ENCODE measurements around the gene TRMT1L. TPM values are rescaled to one million over a fixed set of nuclear protein-coding genes. Genes with fewer than 3 reads are reported as not detected.

The TRMT1L gene
- total RNA-seq, 1 experiment from 2014 or later, result 24.3 TPM

GRCh38 chr1:185129708-185130107, 27.0 kb downstream of the TRMT1L start:
- Histone ChIP-seq H3K9me3 (ENCODE audit: low read depth, low read length, poor library complexity, severe bottlenecking) (peaks cover 13% of the 10 kb centered on the region), H3K4me1 (ENCODE audit: insufficient read depth, low read length, poor library complexity, severe bottlenecking) (no peaks in the 10 kb centered on the region), H3K27me3 (replicated peaks; ENCODE audit: insufficient read depth, low read depth, low read length, poor library complexity) (no peaks in the 10 kb centered on the region), H3K36me3 (ENCODE audit: insufficient read depth, low read length, poor library complexity, severe bottlenecking) (peaks cover 22% of the 10 kb centered on the region), H3K27ac (ENCODE audit: low read depth, low read length, poor library complexity, severe bottlenecking) (no peak overlapping the region), H3K4me3 (ENCODE audit: low read depth, low read length, poor library complexity, severe bottlenecking) (no peak overlapping the region)
- DNase-seq (ENCODE audit: low spot score), result no peak
- TF ChIP-seq EZH2 (IDR thresholded peaks at IDR 0.05; ENCODE audit: borderline replicate concordance, low read depth, low read length, poor library complexity, severe bottlenecking) (no peak), CTCF (conservative IDR thresholded peaks at IDR 0.05; ENCODE audit: low read depth, low read length) (no peak)
- ChIA-PET POLR2A (ENCODE audit: low non-redundant PET) (no interaction called here), CTCF (no interaction called here)
- intact Hi-C loops (cut with micrococcal nuclease; ENCODE audit: unreplicated experiment), result no loop called here
- BruUV-seq (replicated peaks), result no TSS peak

- no peak for TF ChIP-seq CTCF (conservative IDR thresholded peaks at IDR 0.05; ENCODE audit: low read depth, low read length)
- TF ChIP-seq EZH2 (IDR thresholded peaks at IDR 0.05; ENCODE audit: borderline replicate concordance, low read depth, low read length, poor library complexity, severe bottlenecking), result no peak
- no TSS peak for BruUV-seq (replicated peaks)
- POLR2A ChIA-PET (ENCODE audit: low non-redundant PET), result no interaction called here
- DNase-seq (ENCODE audit: low spot score), result no peak
- H3K4me1 ChIP-seq (ENCODE audit: insufficient read depth, low read length, poor library complexity, severe bottlenecking), result no peaks in the 10 kb centered on the region
- intact Hi-C loops (cut with micrococcal nuclease; ENCODE audit: unreplicated experiment), result no loop called here
- peaks cover 10% of the 10 kb centered on the region for H3K9me3 ChIP-seq (ENCODE audit: low read depth, low read length, poor library complexity, severe bottlenecking)
- H3K36me3 ChIP-seq (ENCODE audit: insufficient read depth, low read length, poor library complexity, severe bottlenecking), result no peaks in the 10 kb centered on the region
- no peak overlapping the region for H3K27ac ChIP-seq (ENCODE audit: low read depth, low read length, poor library complexity, severe bottlenecking)
- CTCF ChIA-PET, result no interaction called here
- H3K27me3 ChIP-seq (replicated peaks; ENCODE audit: insufficient read depth, low read depth, low read length, poor library complexity), result no peaks in the 10 kb centered on the region
- no peak overlapping the region for H3K4me3 ChIP-seq (ENCODE audit: low read depth, low read length, poor library complexity, severe bottlenecking)
Observed at GRCh38 chr1:185112356-185112755, 44.4 kb downstream of the TRMT1L start.

GRCh38 chr1:185111873-185112272, 44.9 kb downstream of the TRMT1L start:
- DNase-seq (ENCODE audit: low spot score), result no peak
- H3K9me3 ChIP-seq (ENCODE audit: low read depth, low read length, poor library complexity, severe bottlenecking), result peaks cover 10% of the 10 kb centered on the region
- intact Hi-C loops (cut with micrococcal nuclease; ENCODE audit: unreplicated experiment), result no loop called here
- H3K36me3 ChIP-seq (ENCODE audit: insufficient read depth, low read length, poor library complexity, severe bottlenecking), result no peaks in the 10 kb centered on the region
- H3K27me3 ChIP-seq (replicated peaks; ENCODE audit: insufficient read depth, low read depth, low read length, poor library complexity), result no peaks in the 10 kb centered on the region
- no peaks in the 10 kb centered on the region for H3K4me1 ChIP-seq (ENCODE audit: insufficient read depth, low read length, poor library complexity, severe bottlenecking)
- TF ChIP-seq EZH2 (IDR thresholded peaks at IDR 0.05; ENCODE audit: borderline replicate concordance, low read depth, low read length, poor library complexity, severe bottlenecking) (no peak), CTCF (conservative IDR thresholded peaks at IDR 0.05; ENCODE audit: low read depth, low read length) (no peak)
- H3K27ac ChIP-seq (ENCODE audit: low read depth, low read length, poor library complexity, severe bottlenecking), result no peak overlapping the region
- ChIA-PET POLR2A (ENCODE audit: low non-redundant PET) (no interaction called here), CTCF (no interaction called here)
- no TSS peak for BruUV-seq (replicated peaks)
- no peak overlapping the region for H3K4me3 ChIP-seq (ENCODE audit: low read depth, low read length, poor library complexity, severe bottlenecking)

All from A673 (cell line).